NCI-H1048 (cell line): ENCODE data around the gene AEBP2.

Experiments
- DNase-seq: peaks from one replicate; lab custom pipeline; 2025; lab: John Stamatoyannopoulos, UW

AEBP2 gene

GRCh38 chr12:19553175-19553574 is 113.9 kb downstream of the AEBP2 start:
- no peak for DNase-seq

GRCh38 chr12:19561411-19561961 is 122.2 kb downstream of the AEBP2 start:
- no peak for DNase-seq
